Stimulated activated CD4-positive, alpha-beta T cell treated with anti-CD3 and anti-CD28 coated beads, Interleukin-4, amount 100 ng/mL, for 24 hours (primary cell): ENCODE data around the gene TRPM6.

ENCODE experiments used
- DNase-seq: peaks from one replicate; pipeline ENCODE4 v3.0.0-alpha.2; 2020

Gene TRPM6

GRCh38 chr9:74770508-74771261, 117.0 kb downstream of the TRPM6 start:
- DNase-seq = peak; percentile 35

GRCh38 chr9:74765481-74765971, 122.2 kb downstream of the TRPM6 start:
- no peak for DNase-seq

- DNase-seq = no peak
Observed at GRCh38 chr9:74762950-74763349, 124.8 kb downstream of the TRPM6 start.

- no peak for DNase-seq
Observed at GRCh38 chr9:74760031-74760700, 127.6 kb downstream of the TRPM6 start.

- no peak for DNase-seq
Observed at GRCh38 chr9:74755999-74756398, 131.7 kb downstream of the TRPM6 start.

GRCh38 chr9:74755355-74755754, 132.4 kb downstream of the TRPM6 start:
- no peak for DNase-seq

- no peak for DNase-seq
Observed at GRCh38 chr9:74753650-74754049, 134.1 kb downstream of the TRPM6 start.

- DNase-seq = no peak
Observed at GRCh38 chr9:74748966-74749365, 138.8 kb downstream of the TRPM6 start.

- no peak for DNase-seq
Observed at GRCh38 chr9:74742792-74743730, 144.7 kb downstream of the TRPM6 start.

- no peak for DNase-seq
Observed at GRCh38 chr9:74742191-74742790, 145.4 kb downstream of the TRPM6 start.

- DNase-seq = no peak
Observed at GRCh38 chr9:74736646-74737045, 151.1 kb downstream of the TRPM6 start.

- no peak for DNase-seq
Observed at GRCh38 chr9:74735761-74736160, 152.0 kb downstream of the TRPM6 start.

- DNase-seq = no peak
Observed at GRCh38 chr9:74729136-74729695, 158.5 kb downstream of the TRPM6 start.

- DNase-seq = no peak
Observed at GRCh38 chr9:74728176-74728575, 159.5 kb downstream of the TRPM6 start.

GRCh38 chr9:74726581-74726980, 161.1 kb downstream of the TRPM6 start:
- DNase-seq = no peak

GRCh38 chr9:74724317-74724716, 163.4 kb downstream of the TRPM6 start:
- no peak for DNase-seq

- DNase-seq = no peak
Observed at GRCh38 chr9:74721696-74722660, 165.7 kb downstream of the TRPM6 start.

GRCh38 chr9:74719306-74719705, 168.4 kb downstream of the TRPM6 start:
- no peak for DNase-seq

GRCh38 chr9:74718709-74719108, 169.0 kb downstream of the TRPM6 start:
- no peak for DNase-seq

- DNase-seq = no peak
Observed at GRCh38 chr9:74711341-74711740, 176.4 kb downstream of the TRPM6 start.

GRCh38 chr9:74697535-74697934, 190.2 kb downstream of the TRPM6 start:
- no peak for DNase-seq
